GM21526 (cell line): ENCODE results near the gene POU4F2.
"Not testable (repeated sequence)": the region's sequence is repeated elsewhere in the genome, so short reads cannot be mapped to it uniquely, and the experiment has no call there.

ENCODE experiments used
- ATAC-seq: cut with Tn5 transposase; IDR thresholded peaks from one replicate; pipeline ENCODE4 v1.9.1; 2021; ENCODE audit warnings: moderate library complexity; ENCODE audit not compliant: unreplicated experiment, low FRiP score

POU4F2 gene

DNA sequence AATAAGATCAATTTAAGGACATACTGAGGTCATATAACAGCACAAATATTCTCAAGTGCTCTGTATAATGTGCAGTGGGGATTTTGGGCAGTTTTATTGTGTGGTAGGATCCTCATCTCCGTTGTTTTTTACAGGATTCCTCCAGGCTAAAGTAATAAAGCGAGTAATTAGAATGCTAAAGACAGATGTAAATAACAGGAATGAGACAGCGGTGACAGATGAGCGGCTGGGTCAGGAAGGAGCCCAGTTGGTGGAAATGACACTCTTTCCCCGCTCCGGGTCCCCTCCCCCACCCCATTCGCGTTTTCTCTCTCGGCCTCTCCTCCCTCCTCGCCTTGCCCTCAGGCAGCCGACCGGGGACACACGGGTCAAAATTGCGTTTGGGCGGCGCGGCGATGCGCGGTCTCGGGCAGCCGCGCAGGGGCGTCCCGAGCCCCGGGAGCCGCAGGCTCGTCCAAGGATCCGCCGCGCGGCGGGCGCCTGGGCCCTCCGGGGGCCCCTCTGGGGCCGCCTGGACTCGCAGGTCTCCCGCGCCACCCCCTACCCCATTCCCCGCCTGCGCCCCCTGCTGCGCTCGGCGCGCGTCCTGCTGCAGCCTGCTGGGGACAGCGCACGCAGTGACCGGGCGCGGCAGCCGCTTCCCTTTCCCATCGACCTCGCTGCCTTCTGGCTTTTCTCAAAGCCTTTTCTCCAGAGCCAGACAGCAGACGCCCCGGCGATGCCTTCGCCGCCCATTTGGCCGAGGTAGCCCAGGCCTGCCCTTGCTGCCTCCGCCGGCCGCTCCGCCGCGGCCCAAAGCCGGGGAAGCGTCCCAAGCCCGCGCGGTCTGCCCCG is 16.2 kb downstream of the POU4F2 start:
- no peak for ATAC-seq

DNA sequence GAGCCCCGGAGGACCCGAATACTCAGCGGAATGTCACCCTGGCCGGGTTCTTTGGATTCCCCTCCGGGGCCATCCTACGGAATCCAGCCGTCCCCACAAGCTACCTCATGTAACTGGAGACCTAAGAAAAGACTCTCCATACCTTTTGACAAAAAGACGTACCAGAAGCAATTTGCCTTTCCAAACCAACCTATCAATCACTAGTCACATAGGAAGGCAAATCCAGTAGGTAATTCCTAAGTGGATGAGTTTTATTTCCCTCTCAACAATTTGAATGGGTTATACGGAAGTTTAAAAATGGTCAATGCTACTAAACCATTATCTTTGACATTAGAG is 16.8 kb downstream of the POU4F2 start:
- ATAC-seq, result no peak

DNA sequence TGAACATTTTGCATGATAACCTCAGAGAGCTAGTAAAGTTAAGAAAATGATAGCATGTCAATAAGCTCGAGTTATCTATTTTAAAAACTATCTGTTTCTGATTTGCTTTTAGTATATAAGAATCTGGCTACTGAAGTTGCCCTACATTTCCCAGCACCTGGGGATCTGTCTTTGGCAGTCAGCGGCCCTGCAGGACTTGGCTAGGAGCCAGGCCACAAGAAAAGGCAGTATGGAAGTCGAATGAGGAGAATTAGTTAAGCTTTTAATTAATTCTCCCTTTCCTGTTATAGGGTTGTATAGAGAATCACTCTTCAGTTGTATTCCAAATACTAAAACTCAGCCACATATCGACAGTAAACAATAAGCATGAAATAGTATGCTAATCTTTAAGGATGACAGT is 22.7 kb downstream of the POU4F2 start:
- no peak for ATAC-seq

GRCh38 chr4:146663968-146664311 is 25.2 kb downstream of the POU4F2 start:
- not testable (repeated sequence) for ATAC-seq

GRCh38 chr4:146674829-146675570 is 36.3 kb downstream of the POU4F2 start:
- ATAC-seq, result no peak
